Measurements from ENCODE around the gene NRN1L.
A peak's percentile ranks its signal among the peaks of the same experiment; 100 is the strongest.

NRN1L gene

GRCh38 chr16:67873435-67874370, 11.0 kb upstream of the NRN1L start:
- ChIA-PET POLR2A (ENCODE audit: low non-redundant PET) (no interaction called here), CTCF (interaction anchor here (0.6 to 1.4 kb wide), 5 partner anchors 8 to 143 kb away, joined by 3 to 7 read pairs (median 4); no protein-coding TSS in a partner anchor)
- no peak for DNase-seq (ENCODE audit: low spot score)
- no peak for TF ChIP-seq CTCF (conservative IDR thresholded peaks at IDR 0.05; ENCODE audit: low read depth)
- H3K27ac ChIP-seq = peak overlapping the region; percentile 79

GRCh38 chr16:67874372-67874771, 10.3 kb upstream of the NRN1L start:
- TF ChIP-seq CTCF (conservative IDR thresholded peaks at IDR 0.05; ENCODE audit: low read depth) = no peak
- POLR2A ChIA-PET (ENCODE audit: low non-redundant PET) = no interaction called here
- peak overlapping the region; percentile 79 for H3K27ac ChIP-seq
- DNase-seq (ENCODE audit: low spot score) = no peak
- CTCF ChIA-PET = interaction anchor here (0.8 to 1.4 kb wide), 2 partner anchors 9 to 36 kb away, joined by 3 to 7 read pairs; no protein-coding TSS in a partner anchor

DNA sequence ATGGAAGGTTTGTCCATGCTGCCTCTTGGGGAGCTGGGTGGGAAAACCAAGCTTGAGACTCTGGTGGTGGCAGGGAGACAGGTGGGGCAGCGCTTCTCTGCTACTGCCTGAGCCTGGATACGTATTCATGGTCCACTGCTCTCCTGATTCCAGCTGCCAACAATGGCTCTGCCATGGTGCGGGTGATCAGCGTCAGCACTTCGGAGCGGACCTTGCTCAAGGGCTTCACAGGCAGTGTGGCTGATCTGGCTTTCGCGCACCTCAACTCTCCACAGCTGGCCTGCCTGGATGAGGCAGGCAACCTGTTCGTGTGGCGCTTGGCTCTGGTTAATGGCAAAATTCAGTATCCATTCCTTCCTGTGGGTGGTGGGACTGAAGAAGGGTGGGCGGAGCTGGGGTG, 7.6 kb upstream of the NRN1L start:
- H3K27ac ChIP-seq = no peak overlapping the region
- DNase-seq (ENCODE audit: low spot score) = no peak
- no peak for TF ChIP-seq CTCF (conservative IDR thresholded peaks at IDR 0.05; ENCODE audit: low read depth)
- ChIA-PET CTCF (interaction anchor here (0.7 kb wide), 1 partner anchor 42 kb away, joined by 4 read pairs; no protein-coding TSS in a partner anchor), POLR2A (ENCODE audit: low non-redundant PET) (no interaction called here)

- no peak for TF ChIP-seq CTCF (conservative IDR thresholded peaks at IDR 0.05; ENCODE audit: low read depth)
- DNase-seq (ENCODE audit: low spot score) = no peak
- CTCF ChIA-PET = interaction anchor here (0.6 to 1.4 kb wide), 3 partner anchors 51 to 323 kb away, joined by 3 read pairs; no protein-coding TSS in a partner anchor
- POLR2A ChIA-PET (ENCODE audit: low non-redundant PET) = no interaction called here
- no peak overlapping the region for H3K27ac ChIP-seq
Observed at GRCh38 chr16:67878232-67878631, 6.5 kb upstream of the NRN1L start.

DNA sequence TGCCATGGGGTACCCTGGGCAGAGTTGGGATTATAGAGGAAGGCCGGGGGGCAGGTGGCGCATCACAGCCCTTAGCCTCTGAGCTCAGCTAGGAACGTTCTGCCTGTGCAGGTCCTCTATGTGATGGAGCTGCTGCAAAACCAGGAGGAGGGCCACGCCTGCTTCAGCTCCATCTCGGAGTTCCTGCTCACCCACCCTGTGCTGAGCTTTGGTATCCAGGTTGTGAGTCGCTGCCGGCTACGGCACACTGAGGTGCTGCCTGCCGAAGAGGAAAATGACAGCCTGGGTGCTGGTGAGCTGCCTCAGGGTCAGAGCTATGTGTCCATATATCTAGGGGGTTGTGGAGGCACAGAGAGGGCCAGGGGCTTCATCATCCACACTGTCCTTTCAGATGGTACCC, 5.8 kb upstream of the NRN1L start:
- TF ChIP-seq CTCF (conservative IDR thresholded peaks at IDR 0.05; ENCODE audit: low read depth) = no peak
- H3K27ac ChIP-seq = no peak overlapping the region
- ChIA-PET CTCF (interaction anchor here (0.6 to 1.4 kb wide), 3 partner anchors 50 to 324 kb away, joined by 3 read pairs; no protein-coding TSS in a partner anchor), POLR2A (ENCODE audit: low non-redundant PET) (no interaction called here)
- DNase-seq (ENCODE audit: low spot score) = no peak

DNA sequence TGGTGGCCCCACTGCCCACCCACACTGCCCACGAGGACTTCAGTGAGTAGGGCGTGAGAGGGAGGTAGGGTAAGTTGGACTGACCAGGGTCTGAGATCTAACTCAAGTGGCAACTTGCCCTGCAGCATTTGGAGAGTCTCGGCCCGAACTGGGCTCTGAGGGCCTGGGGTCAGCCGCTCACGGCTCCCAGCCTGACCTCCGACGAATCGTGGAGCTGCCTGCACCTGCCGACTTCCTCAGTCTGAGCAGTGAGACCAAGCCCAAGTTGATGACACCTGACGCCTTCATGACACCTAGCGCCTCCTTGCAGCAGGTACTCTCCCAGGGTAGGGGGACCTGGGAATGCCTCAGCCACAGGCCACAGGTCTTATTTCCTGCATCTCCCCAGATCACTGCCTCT, 5.2 kb upstream of the NRN1L start:
- CTCF ChIA-PET = interaction anchor here (1.4 kb wide), 1 partner anchor 49 kb away, joined by 3 read pairs; no protein-coding TSS in a partner anchor
- no peak for DNase-seq (ENCODE audit: low spot score)
- no peak for TF ChIP-seq CTCF (conservative IDR thresholded peaks at IDR 0.05; ENCODE audit: low read depth)
- POLR2A ChIA-PET (ENCODE audit: low non-redundant PET) = no interaction called here
- no peak overlapping the region for H3K27ac ChIP-seq
